Neural cell (in vitro differentiated cells): ENCODE measurements around the gene STX18. TPM values are rescaled to one million over a fixed set of nuclear protein-coding genes. Genes with fewer than 3 reads are reported as not detected.

ENCODE experiments used
- H2AFZ ChIP-seq: fragments of 200-600, 300-800 bp; sonication (generic), shearing (Covaris generic); 2 replicates; pipeline ENCODE4 v1.6.0; 2014; ENCODE audit warnings: low read depth, mild to moderate bottlenecking, antibody characterized with exemption, low read length, moderate library complexity
- H3F3A ChIP-seq: fragments of 200-600 bp; shearing (Covaris generic); 2 replicates; pipeline ENCODE4 v1.6.1; 2016; ENCODE audit warnings: mild to moderate bottlenecking, moderate library complexity, mixed read lengths, antibody characterized with exemption, low read length; ENCODE audit not compliant: insufficient read depth, poor library complexity, severe bottlenecking
- H3K27ac ChIP-seq: fragments of 200-600, 300-800 bp; sonication (generic), shearing (Covaris generic); 2 replicates; pipeline ENCODE4 v1.5.1; 2014; ENCODE audit warnings: mild to moderate bottlenecking, low read length, moderate library complexity
- H3K27me3 ChIP-seq: fragments of 300-800, 200-600 bp; sonication (generic), shearing (Covaris generic); 2 replicates; pipeline ENCODE4 v1.6.0; 2014; ENCODE audit warnings: mild to moderate bottlenecking, low read depth, low read length, moderate library complexity; ENCODE audit not compliant: insufficient read depth
- H3K36me3 ChIP-seq: fragments of 300-800, 200-600 bp; sonication (generic), shearing (Covaris generic); 2 replicates; pipeline ENCODE4 v1.5.1; 2014; ENCODE audit warnings: mild to moderate bottlenecking, antibody characterized with exemption, low read length, moderate library complexity; ENCODE audit not compliant: insufficient read depth
- H3K4me2 ChIP-seq: fragments of 300-800, 200-600 bp; sonication (generic), shearing (Covaris generic); 2 replicates; pipeline ENCODE4 v1.6.0; 2014; ENCODE audit warnings: mild to moderate bottlenecking, low read length
- H3K4me3 ChIP-seq: fragments of 300-800, 200-600 bp; sonication (generic), shearing (Covaris generic); 2 replicates; pipeline ENCODE4 v1.5.1; 2014; ENCODE audit warnings: mild to moderate bottlenecking, low read length, moderate library complexity
- H3K79me2 ChIP-seq: fragments of 200-600 bp; shearing (Covaris generic); replicated peaks from 2 replicates; pipeline ENCODE4 v1.6.0; 2014; ENCODE audit warnings: mild to moderate bottlenecking, low read length, moderate library complexity; ENCODE audit not compliant: insufficient read depth
- H3K9ac ChIP-seq: fragments of 300-800, 200-600 bp; sonication (generic), shearing (Covaris generic); 2 replicates; pipeline ENCODE4 v1.6.1; 2016; ENCODE audit warnings: mild to moderate bottlenecking, low read length, mixed read lengths
- H3K9me2 ChIP-seq: fragments of 200-600 bp; shearing (Covaris generic); 2 replicates; pipeline ENCODE4 v1.6.1; 2016; ENCODE audit warnings: mild to moderate bottlenecking, low read length, mixed read lengths; ENCODE audit not compliant: insufficient read depth
- H3K9me3 ChIP-seq: fragments of 200-600, 300-800 bp; sonication (generic), shearing (Covaris generic); 2 replicates; pipeline ENCODE4 v1.6.1; 2016; ENCODE audit warnings: mild to moderate bottlenecking, mixed run types, low read length, moderate library complexity, mixed read lengths
- H4K20me1 ChIP-seq: fragments of 200-600 bp; shearing (Covaris generic); 2 replicates; pipeline ENCODE4 v1.6.1; 2016; ENCODE audit warnings: mild to moderate bottlenecking, mixed run types; ENCODE audit not compliant: insufficient read depth
- CTCF ChIP-seq: fragments of 450-650 bp; IDR thresholded peaks from 2 replicates; pipeline ENCODE4 v1.5.1; 2014; ENCODE audit warnings: antibody characterized with exemption, mild to moderate bottlenecking, moderate library complexity; ENCODE audit not compliant: poor library complexity, severe bottlenecking
- EP300 ChIP-seq: fragments of 450-650 bp; conservative IDR thresholded peaks from 2 replicates; pipeline ENCODE4 v1.6.1; 2014; ENCODE audit warnings: antibody characterized with exemption, mild to moderate bottlenecking, moderate library complexity; ENCODE audit not compliant: poor library complexity, severe bottlenecking
- EZH2 ChIP-seq: fragments of 200-600, 300-800 bp; shearing (Covaris generic), sonication (generic); IDR thresholded peaks from 2 replicates; pipeline ENCODE4 v1.6.1; 2014; ENCODE audit warnings: antibody characterized with exemption, low read length, borderline replicate concordance, mild to moderate bottlenecking; ENCODE audit not compliant: insufficient read depth, poor library complexity, severe bottlenecking
- MXI1 ChIP-seq: fragments of 450-650 bp; conservative IDR thresholded peaks from 2 replicates; pipeline ENCODE4 v1.6.1; 2014; ENCODE audit warnings: antibody characterized with exemption, mild to moderate bottlenecking; ENCODE audit not compliant: poor library complexity, severe bottlenecking
- POLR2AphosphoS5 ChIP-seq: IDR thresholded peaks from 2 replicates; pipeline ENCODE4 v1.6.1; 2012
- RAD21 ChIP-seq: fragments of 450-650 bp; conservative IDR thresholded peaks from 2 replicates; pipeline ENCODE4 v1.6.1; 2014; ENCODE audit warnings: antibody characterized with exemption, mild to moderate bottlenecking, moderate library complexity
- REST ChIP-seq: IDR thresholded peaks from 2 replicates; pipeline ENCODE4 v1.6.1; 2012; ENCODE audit warnings: borderline replicate concordance
- SMC3 ChIP-seq: fragments of 450-650 bp; conservative IDR thresholded peaks from 2 replicates; pipeline ENCODE4 v1.6.1; 2014; ENCODE audit warnings: antibody characterized with exemption, mild to moderate bottlenecking, moderate library complexity; ENCODE audit not compliant: poor library complexity
- TAF1 ChIP-seq: IDR thresholded peaks from 2 replicates; pipeline ENCODE4 v1.6.1; 2012; ENCODE audit warnings: low read depth
- polyA plus RNA-seq: library from polyadenylated mRNA; depleted of rRNA; stranded (reverse); fragments of >200 nt; gene quantifications from 2 replicates; pipeline ENCODE4 v1.2.3, GENCODE V29; 2014

Gene STX18
- polyA plus RNA-seq, 1 donor from 2014 or later: 64.5 TPM

- no peak overlapping the region for H3K4me2 ChIP-seq
- peaks cover 19% of the 10 kb centered on the region for H4K20me1 ChIP-seq
- H3F3A ChIP-seq: peaks cover 17% of the 10 kb centered on the region
- TF ChIP-seq CTCF: no peak
- TF ChIP-seq MXI1: no peak
- no peak for TF ChIP-seq REST
- no peak for TF ChIP-seq SMC3
- TF ChIP-seq EP300: no peak
- TF ChIP-seq POLR2AphosphoS5: no peak
- no peak for TF ChIP-seq EZH2
- no peak for TF ChIP-seq TAF1
- TF ChIP-seq RAD21: no peak
- H3K9ac ChIP-seq: no peak overlapping the region
- H3K36me3 ChIP-seq: peaks cover 40% of the 10 kb centered on the region
- H3K27me3 ChIP-seq: no peaks in the 10 kb centered on the region
- no peak overlapping the region for H3K4me3 ChIP-seq
- H3K9me3 ChIP-seq: no peaks in the 10 kb centered on the region
- H3K27ac ChIP-seq: peak overlapping the region; percentile 90
- no peak overlapping the region for H2AFZ ChIP-seq
- H3K9me2 ChIP-seq: no peaks in the 10 kb centered on the region
- peaks cover 64% of the 10 kb centered on the region for H3K79me2 ChIP-seq
Observed at GRCh38 chr4:4392501-4393183, 149.2 kb downstream of the STX18 start.

GRCh38 chr4:4391866-4392265, 150.0 kb downstream of the STX18 start:
- Histone ChIP-seq H3K9me2 (no peaks in the 10 kb centered on the region), H3K9me3 (no peaks in the 10 kb centered on the region), H3K36me3 (peaks cover 34% of the 10 kb centered on the region), H3K9ac (no peak overlapping the region), H3K4me3 (no peak overlapping the region), H3K79me2 (peaks cover 64% of the 10 kb centered on the region), H3K27ac (no peak overlapping the region), H2AFZ (no peak overlapping the region), H4K20me1 (peaks cover 16% of the 10 kb centered on the region), H3F3A (peaks cover 17% of the 10 kb centered on the region), H3K4me2 (no peak overlapping the region), H3K27me3 (no peaks in the 10 kb centered on the region)
- TF ChIP-seq CTCF: no peak
- TF ChIP-seq RAD21: no peak
- TF ChIP-seq MXI1: no peak
- TF ChIP-seq EP300: no peak
- TF ChIP-seq POLR2AphosphoS5: no peak
- TF ChIP-seq REST: no peak
- no peak for TF ChIP-seq TAF1
